A673 (cell line): ENCODE results near the gene DPYSL5. TPM values are rescaled to one million over a fixed set of nuclear protein-coding genes. Genes with fewer than 3 reads are reported as not detected.
A peak's percentile ranks its signal among the peaks of the same experiment; 100 is the strongest.

Source experiments
- BruUV-seq: library from RNA; stranded (reverse); fragments of 400-500 nt; replicated peaks from 2 replicates; lab custom pipeline; 2021; lab: Mats Ljungman, UMichigan
- CTCF ChIA-PET: fragments of 300-600 bp; sonication (Branson Sonifier 250); formaldehyde crosslinking; loops from one replicate; lab custom pipeline; 2022; ENCODE audit warnings: antibody characterized with exemption; lab: Charles Lee
- POLR2A ChIA-PET: fragments of 300-600 bp; sonication (Branson Sonifier 250); formaldehyde crosslinking; loops from one replicate; lab custom pipeline; 2022; ENCODE audit warnings: antibody characterized with exemption; ENCODE audit not compliant: low non-redundant PET; lab: Charles Lee
- DNase-seq: peaks from one replicate; pipeline ENCODE4 v3.0.0-alpha.2; 2015; ENCODE audit warnings: low spot score
- H3K27ac ChIP-seq: fragments of 200-600 bp; sonication (generic); 2 replicates; pipeline ENCODE4 v1.5.1; 2016; ENCODE audit warnings: mixed run types, low read depth, mild to moderate bottlenecking, mixed read lengths, antibody characterized with exemption, low read length; ENCODE audit not compliant: poor library complexity, severe bottlenecking
- H3K27me3 ChIP-seq: fragments of 200-600 bp; sonication (generic); replicated peaks from 2 replicates; pipeline ENCODE4 v1.6.1; 2017; ENCODE audit warnings: mixed run types, low read depth, mild to moderate bottlenecking, mixed read lengths, antibody characterized with exemption, low read length; ENCODE audit not compliant: insufficient read depth, poor library complexity
- H3K36me3 ChIP-seq: fragments of 200-600 bp; sonication (generic); 2 replicates; pipeline ENCODE4 v1.6.1; 2016; ENCODE audit warnings: mixed run types, mild to moderate bottlenecking, mixed read lengths, antibody characterized with exemption, low read length; ENCODE audit not compliant: insufficient read depth, poor library complexity, severe bottlenecking
- H3K4me1 ChIP-seq: fragments of 200-600 bp; sonication (generic); 2 replicates; pipeline ENCODE4 v1.6.1; 2017; ENCODE audit warnings: mixed run types, mild to moderate bottlenecking, mixed read lengths, antibody characterized with exemption, low read length; ENCODE audit not compliant: insufficient read depth, poor library complexity, severe bottlenecking
- H3K4me3 ChIP-seq: fragments of 200-600 bp; sonication (generic); 2 replicates; pipeline ENCODE4 v1.5.1; 2016; ENCODE audit warnings: low read depth, mixed run types, mild to moderate bottlenecking, mixed read lengths, low read length; ENCODE audit not compliant: poor library complexity, severe bottlenecking
- H3K9me3 ChIP-seq: fragments of 200-600 bp; sonication (generic); 2 replicates; pipeline ENCODE4 v1.6.1; 2016; ENCODE audit warnings: mixed run types, low read depth, mild to moderate bottlenecking, mixed read lengths, antibody characterized with exemption, low read length; ENCODE audit not compliant: poor library complexity, severe bottlenecking
- EZH2 ChIP-seq: fragments of 200-600 bp; sonication (generic); IDR thresholded peaks from 2 replicates; pipeline ENCODE4 v1.6.1; 2017; ENCODE audit warnings: borderline replicate concordance, low read depth, mild to moderate bottlenecking, mixed read lengths, antibody characterized with exemption, low read length; ENCODE audit not compliant: poor library complexity, severe bottlenecking
- intact Hi-C: fragments of 100-400 bp; cut with micrococcal nuclease; formaldehyde crosslinking; loops from one replicate; pipeline ENCODE4 v1.10.0; 2022; ENCODE audit not compliant: unreplicated experiment
- total RNA-seq: library from RNA; stranded (reverse); gene quantifications from 2 replicates; pipeline ENCODE4 v1.2.3, GENCODE V29; 2021
- TF ChIP-seq, protein P1 (sequence below): fragments of 300-800, 200-600 bp; sonication (generic); conservative IDR thresholded peaks from 2 replicates; pipeline ENCODE4 v1.5.1; 2017; ENCODE audit warnings: low read depth, mild to moderate bottlenecking, antibody characterized with exemption, low read length, moderate library complexity, mixed read lengths

DPYSL5 gene
- total RNA-seq, 1 experiment from 2014 or later, result 110 TPM

DNA sequence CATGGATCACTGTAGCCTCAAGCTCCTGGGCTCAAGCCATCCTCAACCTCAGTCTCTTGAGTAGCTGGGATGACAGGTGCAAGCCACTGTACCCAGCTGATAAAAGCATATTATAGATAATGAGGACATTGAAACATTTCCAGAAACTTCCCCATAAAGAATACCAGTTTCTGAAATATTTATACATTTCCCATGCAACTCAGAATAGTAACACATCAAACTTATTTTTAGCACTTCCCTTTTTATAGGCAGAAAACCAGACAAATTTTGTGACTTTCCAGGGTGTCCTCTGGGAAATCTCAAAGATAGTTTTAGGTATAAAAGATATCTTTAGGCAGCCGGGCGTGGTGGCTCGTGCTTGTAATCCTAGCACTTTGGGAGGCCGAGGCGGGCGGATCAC, 25.1 kb upstream of the DPYSL5 start:
- ChIA-PET POLR2A (no interaction called here), CTCF (no interaction called here)
- DNase-seq, result no peak
- TF ChIP-seq, protein P1, sequence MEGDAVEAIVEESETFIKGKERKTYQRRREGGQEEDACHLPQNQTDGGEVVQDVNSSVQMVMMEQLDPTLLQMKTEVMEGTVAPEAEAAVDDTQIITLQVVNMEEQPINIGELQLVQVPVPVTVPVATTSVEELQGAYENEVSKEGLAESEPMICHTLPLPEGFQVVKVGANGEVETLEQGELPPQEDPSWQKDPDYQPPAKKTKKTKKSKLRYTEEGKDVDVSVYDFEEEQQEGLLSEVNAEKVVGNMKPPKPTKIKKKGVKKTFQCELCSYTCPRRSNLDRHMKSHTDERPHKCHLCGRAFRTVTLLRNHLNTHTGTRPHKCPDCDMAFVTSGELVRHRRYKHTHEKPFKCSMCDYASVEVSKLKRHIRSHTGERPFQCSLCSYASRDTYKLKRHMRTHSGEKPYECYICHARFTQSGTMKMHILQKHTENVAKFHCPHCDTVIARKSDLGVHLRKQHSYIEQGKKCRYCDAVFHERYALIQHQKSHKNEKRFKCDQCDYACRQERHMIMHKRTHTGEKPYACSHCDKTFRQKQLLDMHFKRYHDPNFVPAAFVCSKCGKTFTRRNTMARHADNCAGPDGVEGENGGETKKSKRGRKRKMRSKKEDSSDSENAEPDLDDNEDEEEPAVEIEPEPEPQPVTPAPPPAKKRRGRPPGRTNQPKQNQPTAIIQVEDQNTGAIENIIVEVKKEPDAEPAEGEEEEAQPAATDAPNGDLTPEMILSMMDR, result no peak
- no peak for TF ChIP-seq EZH2
- no peaks in the 10 kb centered on the region for H3K27me3 ChIP-seq
- no peaks in the 10 kb centered on the region for H3K9me3 ChIP-seq
- intact Hi-C loops, result no loop called here
- no peaks in the 10 kb centered on the region for H3K4me1 ChIP-seq
- no TSS peak for BruUV-seq
- no peak overlapping the region for H3K27ac ChIP-seq
- H3K4me3 ChIP-seq, result no peak overlapping the region
- no peaks in the 10 kb centered on the region for H3K36me3 ChIP-seq

DNA sequence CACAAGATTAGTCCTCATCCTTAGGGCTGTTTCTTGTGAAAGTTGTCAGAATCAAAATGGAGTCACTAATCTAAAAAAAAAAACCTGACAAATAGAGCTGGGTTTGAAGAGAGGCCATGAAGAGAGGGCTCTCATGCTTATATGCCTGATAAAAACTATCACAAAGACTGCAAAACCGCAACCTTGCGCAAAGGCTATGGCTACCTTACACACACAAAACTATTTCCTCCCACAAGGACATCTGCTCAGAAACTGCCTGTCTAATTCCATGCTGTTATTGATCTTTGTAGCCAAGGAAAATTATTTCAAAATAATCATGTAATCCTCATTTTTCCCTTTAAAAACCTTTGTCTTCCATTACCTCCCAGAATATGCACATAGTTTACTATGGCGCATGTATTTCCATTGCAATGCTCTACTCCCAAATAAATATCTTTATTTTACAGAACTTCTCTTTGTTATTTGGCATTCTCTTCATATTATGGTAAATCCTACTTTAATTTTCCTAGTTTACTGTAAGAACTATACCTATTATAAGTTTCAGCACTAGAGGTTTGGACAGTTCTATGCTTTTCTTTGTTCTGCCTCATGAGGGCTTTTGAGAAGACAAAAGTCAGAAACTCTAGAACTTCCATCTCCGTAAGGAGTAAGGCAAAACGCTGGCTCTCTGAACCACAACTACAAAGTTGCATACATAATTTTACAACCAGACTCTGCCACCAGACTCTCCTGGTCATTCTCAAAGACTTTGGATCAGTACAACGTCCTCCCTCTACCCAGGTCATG, 9.6 kb upstream of the DPYSL5 start:
- intact Hi-C loops, result no loop called here
- ChIA-PET CTCF (no interaction called here), POLR2A (no interaction called here)
- H3K36me3 ChIP-seq, result no peaks in the 10 kb centered on the region
- peak; percentile 46 for DNase-seq
- no peaks in the 10 kb centered on the region for H3K4me1 ChIP-seq
- H3K4me3 ChIP-seq, result no peak overlapping the region
- H3K27ac ChIP-seq, result no peak overlapping the region
- no peaks in the 10 kb centered on the region for H3K9me3 ChIP-seq
- peaks cover 21% of the 10 kb centered on the region for H3K27me3 ChIP-seq
- TF ChIP-seq EZH2, result no peak
- TF ChIP-seq, protein P1, result 0 out of 2 replicates have a peak, but pooled peaks have one; percentile 14
- no TSS peak for BruUV-seq

- Histone ChIP-seq H3K9me3 (no peaks in the 10 kb centered on the region), H3K27ac (no peak overlapping the region), H3K4me1 (no peaks in the 10 kb centered on the region), H3K27me3 (peaks cover 21% of the 10 kb centered on the region), H3K36me3 (no peaks in the 10 kb centered on the region), H3K4me3 (no peak overlapping the region)
- ChIA-PET POLR2A (interaction anchor here (0.6 kb wide), 1 partner anchor 219 kb away, joined by 9 read pairs; no protein-coding TSS in a partner anchor), CTCF (no interaction called here)
- intact Hi-C loops, result no loop called here
- TF ChIP-seq, protein P1, result peak; percentile 21; the same call in 1 of the 2 replicates
- no peak for TF ChIP-seq EZH2
- peak; percentile 42 for DNase-seq
- no TSS peak for BruUV-seq
Observed at GRCh38 chr2:26840937-26841610, 6.9 kb upstream of the DPYSL5 start.
